ENCODE measurements around the gene AARS2.
A peak's percentile ranks its signal among the peaks of the same experiment; 100 is the strongest.
"Not testable (repeated sequence)": the region's sequence is repeated elsewhere in the genome, so short reads cannot be mapped to it uniquely, and the experiment has no call there.

Gene AARS2

DNA sequence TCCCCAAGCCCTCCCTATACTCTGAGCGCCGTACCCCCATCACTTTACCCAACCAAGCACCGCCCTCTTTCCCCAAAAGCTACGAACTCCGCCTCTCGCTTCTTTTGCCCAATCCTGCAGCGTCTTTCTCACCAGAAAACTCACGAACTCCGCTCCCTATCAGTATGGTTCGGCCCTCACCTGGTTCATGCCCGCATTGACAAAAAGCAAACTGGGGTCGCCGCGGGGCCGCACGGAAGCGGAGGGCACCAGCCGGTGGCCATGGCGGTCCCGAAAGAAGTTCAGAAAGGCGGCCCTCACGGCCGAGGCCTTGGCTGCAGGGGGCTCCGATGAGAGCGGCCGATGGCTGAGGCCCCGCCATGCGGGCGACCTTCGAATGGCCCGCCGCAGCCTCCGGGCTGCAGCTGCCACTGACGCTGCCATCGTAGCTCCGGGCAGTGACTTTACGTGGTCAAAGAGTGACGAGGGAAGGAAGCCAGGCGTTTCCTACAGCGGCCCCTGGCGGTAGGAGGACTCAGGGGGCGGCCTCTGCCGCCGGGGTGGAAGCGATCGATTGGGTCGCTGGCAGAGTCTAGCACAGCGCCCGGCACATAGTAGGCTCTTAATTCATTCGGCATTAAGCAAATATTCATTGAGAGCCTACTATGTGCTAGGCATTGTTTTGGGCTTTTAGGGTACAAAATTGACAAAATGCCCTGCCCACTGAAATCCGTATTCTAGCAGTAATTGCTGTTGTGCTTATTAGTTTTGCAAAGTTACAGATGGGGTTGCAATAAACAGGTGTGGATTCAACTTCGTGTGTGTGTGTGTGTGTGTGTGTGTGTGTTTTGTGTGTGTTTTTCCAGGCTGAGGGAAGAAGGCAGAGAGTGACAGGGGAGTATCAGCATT lies at the start of gene AARS2:
Gene AARS2, minus strand, starts transcription at position 447 of the 888 bp plus-strand sequence. Its CDS starts 24 bp downstream, at position 423.
- DNase-seq: peak; percentile 83

DNA sequence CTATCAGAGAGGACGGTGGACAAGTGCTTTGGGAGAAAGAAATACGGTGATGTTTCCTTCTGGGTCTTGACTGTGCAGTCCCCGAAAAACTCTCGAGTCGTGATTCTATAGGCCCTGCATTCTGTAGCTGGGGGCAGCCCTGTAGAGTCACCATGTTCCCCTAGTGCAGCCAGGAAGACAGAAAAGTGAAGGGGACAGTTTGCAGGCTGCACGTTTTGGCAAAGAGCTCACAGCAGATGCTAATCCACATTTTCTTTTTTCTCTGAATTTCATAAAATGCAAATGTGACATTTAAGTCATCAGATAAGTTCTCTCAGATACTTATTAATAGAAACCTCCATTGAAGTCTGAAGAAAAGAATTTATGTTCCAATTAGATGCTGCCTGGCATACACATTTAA lies 48.8 kb upstream of the AARS2 start:
- no peak for DNase-seq

DNA sequence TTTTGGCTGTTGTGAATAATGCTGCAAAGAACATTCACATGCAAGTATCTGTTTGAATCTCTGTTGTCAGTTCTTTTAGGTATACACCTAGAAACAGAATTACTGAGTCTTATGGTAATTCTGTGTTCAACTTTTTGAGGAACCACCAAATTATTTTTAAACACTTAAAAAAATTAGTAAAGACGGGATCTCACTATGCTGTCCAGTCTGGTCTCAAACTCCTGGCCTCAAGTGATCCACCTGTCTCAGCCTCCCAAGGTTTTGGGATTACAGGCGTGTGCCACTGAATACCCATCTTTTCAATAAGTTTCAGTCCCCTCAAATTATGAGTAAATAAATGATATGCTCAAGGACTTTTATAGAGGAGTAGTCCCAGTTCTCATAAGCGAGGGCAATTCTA lies 46.8 kb upstream of the AARS2 start:
- no peak for DNase-seq

DNA sequence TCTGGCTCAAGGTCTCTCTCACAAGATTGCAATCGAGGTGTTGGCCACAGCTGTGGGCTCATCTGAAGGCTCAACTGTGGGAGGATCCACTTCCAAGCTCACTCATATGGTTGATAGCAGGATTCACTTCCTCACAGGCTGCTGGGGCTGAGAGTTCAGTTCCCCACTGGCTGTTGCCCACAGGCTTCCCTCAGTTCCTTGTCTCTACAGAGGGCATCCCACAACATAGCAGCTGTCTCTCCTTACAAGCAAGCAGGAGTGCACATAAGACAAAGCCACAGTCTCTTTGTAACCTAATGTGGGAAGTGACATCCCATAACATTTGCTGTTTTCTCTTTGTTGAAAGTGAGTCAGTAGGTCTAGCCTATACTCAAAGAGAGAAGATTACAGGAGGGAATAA lies 43.3 kb upstream of the AARS2 start:
- DNase-seq: no peak

DNA sequence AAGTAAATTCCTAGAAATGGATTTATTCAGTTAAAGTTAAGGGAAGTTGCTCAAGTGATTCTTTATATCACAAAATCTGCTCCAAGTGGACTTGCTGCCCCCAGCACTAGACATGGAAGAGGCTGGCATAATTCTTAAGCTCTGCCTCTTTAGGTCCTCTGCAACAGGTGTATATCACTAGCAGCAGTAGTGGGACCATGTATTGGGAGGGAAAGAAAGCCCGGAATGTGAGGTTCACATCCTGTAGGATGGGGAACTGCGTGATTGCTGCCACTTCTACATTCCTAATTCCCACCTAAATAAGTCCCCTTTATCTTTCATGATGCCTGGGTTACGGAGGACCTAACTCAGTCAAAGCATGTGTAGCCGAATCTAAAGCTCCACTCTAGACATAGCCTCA lies 42.5 kb upstream of the AARS2 start:
- DNase-seq: no peak

DNA sequence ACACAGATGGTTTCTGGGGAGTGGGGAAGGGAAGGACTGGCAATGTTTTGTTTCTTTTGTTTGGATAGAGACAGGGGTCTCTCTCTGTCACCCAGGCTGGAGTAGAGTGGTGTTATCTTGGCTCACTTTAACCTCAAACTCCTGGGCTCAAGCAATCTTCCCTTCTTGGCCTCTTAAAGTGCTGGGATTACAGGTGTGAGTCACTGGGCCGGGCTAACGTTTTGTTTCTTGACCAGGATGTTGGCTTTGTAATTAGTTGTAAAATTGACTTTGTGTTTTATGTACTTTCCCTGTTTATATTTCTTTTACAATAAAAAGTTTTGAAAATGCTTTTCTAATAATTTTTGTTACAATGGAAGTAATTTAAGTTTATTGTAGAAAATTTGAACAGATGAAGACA lies 40.2 kb upstream of the AARS2 start:
- DNase-seq: no peak

DNA sequence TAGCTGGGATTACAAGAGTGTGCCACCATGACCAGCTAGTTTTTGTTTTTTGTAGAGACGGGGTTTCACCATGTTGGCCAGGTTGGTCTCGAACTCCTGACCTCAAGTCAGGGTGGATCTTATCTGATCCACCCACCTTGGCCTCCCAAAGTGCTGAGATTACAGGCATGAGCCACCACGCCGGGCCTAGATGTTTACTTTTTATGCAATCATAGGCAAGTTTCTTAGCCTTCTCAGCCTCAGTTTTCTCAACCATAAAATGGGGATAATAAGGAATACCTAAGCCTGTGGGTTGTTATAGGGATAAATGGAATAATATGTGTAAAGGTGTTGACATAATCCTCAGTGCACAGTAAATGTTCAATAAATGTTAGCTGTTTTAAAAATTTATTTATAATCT lies 39.1 kb upstream of the AARS2 start:
- no peak for DNase-seq

DNA sequence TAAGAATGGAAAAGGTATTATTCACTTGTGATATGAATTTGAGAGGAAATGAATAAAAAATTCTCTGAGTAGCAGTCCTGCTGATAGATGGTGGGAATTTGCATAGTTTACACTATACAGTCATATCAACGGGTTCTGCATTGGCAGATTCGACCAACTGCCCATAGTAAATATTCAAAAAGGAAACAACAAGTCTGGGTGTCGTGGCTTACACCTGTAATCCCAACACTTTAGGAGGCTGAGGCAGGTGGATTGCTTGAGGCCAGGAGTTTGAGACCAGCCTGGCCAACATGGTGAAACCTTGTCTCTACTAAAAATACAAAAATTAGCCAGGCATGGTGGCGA lies 37.5 kb upstream of the AARS2 start:
- DNase-seq: not testable (repeated sequence)

DNA sequence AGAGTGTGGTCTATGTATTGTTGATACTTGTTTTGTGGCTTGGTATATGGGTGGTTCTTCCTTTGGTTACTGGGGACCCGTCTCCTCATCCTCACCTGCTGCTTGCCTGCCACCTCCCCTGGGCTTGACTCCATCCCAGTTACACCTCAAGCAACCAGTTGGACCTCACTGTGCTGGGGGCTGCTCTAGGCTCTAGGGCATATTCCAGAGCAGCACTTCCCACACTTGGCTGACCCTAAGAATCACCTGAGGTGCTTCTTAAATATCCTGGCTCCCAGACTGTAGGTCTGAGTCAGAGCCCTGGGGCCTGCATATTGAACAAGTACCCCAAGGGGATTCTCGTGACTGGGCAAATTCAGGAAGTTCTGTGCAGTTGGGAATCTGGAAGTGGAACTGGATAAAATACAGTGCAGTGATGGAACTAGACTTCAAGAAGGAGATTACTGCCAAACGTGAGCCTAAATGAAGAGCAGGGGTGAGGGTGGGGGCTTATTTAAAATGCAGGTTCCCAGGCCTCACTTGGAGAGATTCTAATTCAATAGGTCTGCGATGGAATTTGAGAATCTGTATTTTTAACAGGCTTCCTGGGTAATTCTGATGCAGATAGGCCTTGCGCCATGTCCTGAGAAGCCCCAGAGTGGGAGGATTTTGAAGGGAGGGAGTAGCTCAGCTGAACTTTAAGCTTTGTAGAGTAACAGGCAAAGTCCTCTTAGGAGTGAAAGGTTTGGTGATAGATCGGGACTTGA lies 36.9 kb upstream of the AARS2 start:
- no peak for DNase-seq

DNA sequence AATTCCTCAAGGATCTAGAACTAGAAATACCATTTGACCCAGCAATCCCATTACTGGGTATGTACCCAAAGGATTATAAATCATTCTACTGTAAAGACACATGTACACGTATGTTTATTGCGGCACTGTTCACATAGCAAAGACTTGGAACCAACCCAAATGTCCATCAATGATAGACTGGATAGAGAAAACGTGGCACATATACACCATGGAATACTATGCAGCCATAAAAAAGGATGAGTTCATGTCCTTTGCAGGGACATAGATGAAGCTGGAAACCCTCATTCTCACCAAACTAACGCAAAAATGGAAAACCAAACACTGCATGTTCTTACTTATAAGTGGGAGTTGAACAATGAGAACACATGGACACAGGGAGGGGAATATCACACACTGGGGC lies 33.7 kb upstream of the AARS2 start:
- not testable (repeated sequence) for DNase-seq

DNA sequence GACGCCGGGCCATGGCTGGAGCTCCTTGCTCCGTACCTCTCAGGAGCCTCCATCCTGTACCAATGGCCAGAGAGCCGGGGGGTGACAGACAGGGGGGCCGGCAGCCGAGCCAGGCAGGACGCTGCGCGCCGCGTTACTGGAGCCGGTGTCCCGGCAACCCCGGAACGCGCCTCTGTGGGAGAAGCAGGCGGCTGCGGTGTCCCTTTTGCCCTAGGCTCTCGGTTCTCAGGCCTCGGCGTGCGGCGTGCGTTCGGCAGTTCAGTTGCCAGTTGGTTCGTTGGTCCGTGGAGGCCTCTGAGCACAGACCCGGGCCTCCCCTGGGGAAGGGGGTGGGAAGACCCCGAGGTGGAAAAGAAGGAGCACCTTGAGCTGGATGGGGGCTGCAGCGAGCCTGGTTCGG lies 29.3 kb upstream of the AARS2 start, which contains the start of gene SPATS1:
Gene SPATS1, plus strand, starts transcription at position 162 of the 400 bp plus-strand sequence. CDS start 446 bp downstream, outside the sequence.
- DNase-seq: no peak

DNA sequence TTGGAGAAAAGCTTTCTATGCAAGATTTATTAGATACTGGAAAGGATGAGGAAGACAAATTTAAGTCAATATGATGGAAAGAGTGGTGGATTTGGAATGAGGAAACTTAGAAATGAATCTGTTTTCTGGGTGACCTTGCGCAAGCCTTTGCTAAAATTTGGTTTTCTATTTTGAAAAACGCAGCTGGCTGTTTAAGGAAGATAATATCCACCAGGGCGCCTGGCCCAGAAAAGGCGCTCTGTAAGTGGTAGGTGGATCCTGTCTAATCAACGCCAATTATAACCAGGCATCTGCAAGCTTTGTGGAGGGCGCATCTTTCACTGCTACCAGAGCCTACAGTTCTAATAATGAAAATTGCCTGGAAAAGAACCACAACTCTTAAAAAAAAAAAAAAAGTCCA lies 28.9 kb upstream of the AARS2 start:
- no peak for DNase-seq

DNA sequence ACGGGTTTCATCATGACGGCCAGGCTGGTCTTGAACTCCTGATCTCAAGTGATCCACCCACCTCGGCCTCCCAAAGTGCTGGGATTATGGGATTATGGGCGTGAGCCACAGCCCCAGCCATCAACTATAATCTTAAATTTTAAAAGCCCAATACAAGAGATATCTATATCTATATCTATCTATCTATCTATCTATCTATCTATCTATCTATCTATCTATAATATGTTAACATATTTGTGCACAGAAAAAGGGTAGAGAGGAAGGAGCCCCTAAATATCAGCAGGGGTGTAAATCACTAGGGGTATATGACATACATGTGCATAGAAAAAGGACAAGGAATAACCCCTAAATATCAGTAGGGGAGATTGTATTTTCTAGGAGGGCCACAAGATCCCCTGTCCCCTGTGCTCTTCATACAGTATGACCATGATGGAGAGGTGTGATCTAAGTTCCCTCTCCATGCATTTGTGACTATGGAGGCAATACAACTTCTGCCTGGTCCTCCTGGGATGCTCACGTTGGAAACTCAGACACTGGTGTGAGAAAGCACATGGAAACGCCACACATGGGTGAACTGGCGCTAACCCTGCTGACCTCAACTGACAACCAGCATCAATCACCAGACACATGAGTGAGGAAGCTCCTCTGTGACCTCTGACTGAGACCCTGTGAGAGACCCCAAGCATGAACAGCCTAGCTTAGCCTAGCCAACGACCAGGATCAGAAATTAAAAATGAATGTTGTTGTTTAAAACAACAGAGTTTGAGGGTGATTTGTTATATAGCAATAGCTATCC lies 28.1 kb upstream of the AARS2 start:
- DNase-seq: no peak

DNA sequence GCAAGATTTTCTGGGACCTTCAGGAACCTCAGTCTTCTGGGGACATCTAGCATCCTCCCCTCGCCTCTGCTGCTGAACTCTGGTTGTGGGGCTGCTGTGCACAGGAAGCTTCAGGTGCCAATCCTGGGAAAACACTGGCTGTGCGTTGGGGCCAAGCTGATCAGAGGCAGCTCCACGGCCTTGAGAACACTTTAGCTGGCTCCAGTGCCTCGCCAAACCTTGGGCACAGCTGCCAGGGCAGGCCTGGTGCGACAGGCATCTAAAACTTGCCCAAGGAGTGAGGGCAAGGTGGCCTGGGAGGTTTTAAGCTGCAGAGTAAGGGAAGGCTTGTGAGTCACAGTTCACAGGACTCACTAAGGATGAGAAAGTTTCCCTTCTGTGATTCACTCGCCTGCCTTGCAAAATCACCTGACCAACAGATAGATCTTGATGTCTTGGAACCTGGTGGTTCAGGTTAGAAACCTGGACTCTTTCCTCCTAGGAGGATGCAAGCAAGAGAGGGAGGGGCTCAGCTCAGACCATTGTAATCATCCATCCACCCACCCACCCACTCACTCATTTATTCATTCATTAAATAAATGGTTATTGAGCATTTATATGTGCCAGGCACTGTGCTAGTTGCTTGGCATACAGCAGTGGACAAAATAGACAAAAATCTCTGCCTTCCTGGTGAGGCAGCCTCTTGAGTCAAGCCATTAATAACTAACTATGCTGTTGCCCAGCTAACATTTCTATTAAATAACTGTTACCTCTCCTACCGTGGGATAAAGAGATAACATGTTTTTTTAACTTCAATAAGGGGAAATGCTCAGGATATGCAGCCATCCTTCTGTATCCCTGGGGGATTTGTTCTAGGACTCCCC lies 26.8 kb upstream of the AARS2 start:
- DNase-seq: peak; percentile 48

DNA sequence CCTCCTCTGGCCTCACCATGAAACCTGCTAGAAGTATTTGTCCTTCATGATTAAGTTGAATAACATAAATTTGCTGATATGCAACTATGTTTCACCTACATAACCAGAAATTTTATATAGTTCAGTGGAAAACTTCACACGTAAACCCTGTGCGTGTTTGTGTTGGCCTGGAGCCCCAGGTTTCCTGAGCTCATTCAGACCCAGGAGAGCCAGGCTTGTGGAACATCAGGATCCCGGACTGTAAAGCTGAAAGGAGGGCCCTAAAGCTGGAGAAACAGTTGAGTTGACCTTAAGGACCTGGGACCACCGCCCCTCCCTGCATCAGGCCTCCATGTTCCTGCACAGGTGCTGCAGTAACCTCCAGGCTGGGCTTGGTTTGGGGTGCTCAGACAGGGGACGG lies 26.2 kb upstream of the AARS2 start:
- DNase-seq: no peak

DNA sequence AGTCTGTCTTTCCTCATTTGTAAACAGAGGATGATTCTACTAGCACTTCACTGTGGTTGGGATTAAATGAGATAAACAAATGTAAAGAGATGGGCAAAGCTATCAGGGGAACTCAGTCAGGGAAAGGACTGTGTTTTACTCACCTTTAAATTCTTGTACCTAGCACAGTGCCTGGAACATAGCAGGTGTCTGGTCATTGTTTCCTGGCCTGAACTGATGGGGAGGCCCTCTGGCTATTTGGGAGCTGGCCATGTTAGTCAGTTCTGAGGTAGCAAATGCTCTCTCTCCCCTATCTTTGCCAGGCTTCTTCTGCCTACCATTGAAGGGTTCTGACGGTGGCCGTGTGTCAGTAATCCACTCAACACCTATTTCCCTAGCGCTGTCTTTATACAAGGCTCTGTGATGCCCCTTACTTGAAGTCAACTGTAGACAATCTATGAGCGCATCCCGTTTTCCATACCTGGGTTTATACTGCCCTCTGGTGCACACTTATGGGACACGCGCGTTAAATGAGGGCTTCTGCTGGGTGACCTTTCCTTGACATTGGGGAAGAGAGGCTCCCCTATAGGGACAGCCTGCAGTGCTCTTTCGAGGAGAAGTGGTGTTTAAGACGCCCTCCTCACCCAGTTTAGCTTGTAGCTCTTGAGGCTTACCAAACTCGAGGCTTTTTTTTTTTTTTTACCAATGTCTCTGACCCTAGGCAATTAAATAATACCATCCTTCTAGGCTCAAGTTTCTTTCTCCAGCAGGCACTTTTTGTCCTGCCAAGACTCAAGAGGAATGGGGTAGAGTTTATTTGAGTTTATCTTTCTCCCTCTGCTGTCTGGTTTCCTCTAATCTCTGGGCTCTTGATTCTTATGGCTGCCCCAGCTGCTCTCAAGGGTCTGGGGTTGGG lies 25.3 kb upstream of the AARS2 start:
- peak; percentile 47 for DNase-seq

DNA sequence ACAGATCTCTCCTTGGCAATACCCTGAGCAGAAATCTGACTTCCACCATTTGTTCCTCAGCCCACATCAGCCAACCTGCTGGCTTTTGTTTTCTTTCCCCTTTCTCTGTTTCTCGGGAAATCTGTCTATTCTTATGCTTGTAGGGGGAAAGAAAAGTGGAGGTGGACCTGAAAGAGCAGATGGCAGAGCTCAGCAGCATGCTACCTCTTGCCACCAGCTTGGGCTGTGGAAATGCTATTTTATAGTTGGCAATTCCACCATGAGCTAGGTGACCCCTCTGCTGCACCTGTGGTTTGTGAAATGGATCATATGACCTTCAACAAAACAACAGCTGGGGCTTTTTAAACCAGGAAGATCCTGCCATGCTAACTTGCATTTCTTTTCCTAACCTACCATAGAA lies 22.5 kb upstream of the AARS2 start:
- no peak for DNase-seq

DNA sequence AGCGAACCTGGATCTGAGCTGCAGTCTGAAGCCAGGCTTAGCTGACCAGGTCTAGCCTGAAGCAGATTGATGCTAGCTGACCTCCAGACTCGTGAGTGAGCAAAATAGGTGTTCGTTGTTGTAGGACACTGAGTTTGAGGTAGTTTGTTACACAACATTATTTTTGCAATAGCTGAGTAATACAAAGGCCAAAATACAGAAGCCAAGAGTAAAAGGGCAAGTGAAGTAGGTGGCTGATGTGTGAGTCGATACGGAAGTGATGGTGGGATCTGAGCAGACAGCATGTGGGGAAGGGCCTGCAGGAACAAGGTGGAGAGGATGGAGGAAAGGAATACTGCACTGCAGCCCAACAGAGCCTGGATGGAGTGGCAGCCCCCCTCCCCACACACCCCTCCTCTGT lies 20.8 kb upstream of the AARS2 start:
- no peak for DNase-seq

DNA sequence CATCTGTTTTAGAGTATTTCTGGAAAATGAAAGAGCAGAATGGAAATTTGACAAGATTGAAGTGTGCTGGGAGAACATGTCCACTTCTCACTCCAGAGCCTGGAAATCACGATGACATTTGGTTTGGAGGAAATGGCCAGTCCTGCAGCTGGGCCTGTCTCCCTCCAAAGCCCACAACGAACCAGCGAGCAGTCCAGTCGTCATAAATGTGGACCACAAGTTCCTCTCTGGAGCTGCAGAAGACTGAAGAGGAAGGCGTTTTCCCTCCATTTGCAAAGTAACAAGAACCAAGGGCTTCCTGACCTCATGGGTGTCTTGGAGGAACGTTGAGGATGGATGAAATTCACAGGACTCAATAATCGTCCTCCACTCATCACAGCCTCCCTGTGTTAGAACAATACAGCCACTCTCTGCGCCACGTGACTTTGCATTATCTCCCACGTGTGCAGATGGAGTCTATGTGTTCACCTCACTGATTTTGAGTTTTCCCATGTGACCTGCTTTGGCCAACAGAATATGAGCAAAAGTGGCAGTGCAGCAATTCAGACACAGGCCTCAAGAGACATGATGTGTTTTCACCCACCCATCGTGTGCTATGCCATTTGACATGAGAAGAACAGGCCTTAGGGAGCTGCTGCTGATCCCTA lies 20.2 kb upstream of the AARS2 start:
- DNase-seq: no peak

DNA sequence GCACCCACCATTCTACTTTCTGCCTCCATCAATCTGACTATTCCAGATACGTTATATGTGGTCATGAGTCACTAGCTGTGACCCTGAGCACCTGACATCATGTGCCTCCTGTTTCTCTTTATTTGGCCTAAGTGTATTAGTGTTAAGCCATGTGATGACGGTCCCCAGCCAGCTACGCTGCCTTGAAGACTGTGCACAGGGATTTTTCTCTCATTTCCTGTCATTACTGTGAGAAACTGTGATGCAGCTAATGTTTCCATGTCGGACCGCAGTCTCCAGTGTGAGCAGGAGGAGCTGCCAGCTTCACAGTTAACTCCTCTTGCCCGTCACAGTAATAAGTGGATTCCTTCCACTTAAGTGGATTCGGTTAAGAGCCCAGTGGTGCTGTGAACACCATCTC lies 19.4 kb upstream of the AARS2 start:
- DNase-seq: no peak

DNA sequence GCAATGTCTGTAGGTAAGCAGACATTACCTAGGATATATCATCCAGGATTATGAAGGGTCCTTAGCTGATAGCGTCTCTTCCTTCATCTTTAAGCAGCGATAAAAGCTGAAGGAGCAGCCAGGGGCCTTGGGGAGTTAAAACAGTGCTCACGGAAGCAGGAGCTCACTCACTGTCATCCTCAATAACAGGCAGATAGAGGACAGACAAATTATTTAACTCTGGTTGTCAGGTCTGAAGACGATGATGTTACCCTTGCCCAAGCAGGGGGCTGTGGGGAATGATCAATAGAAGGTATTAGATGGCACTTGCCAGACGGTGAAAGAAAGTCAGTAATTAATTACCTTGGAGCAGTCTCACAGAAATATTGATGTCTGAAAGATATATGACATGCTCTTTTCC lies 16.7 kb upstream of the AARS2 start:
- DNase-seq: no peak

Data from HCEC 1CT (cell line).